Stromal cell of bone marrow (primary cell): ENCODE results near the gene ZNF536.

Experiments used
- DNase-seq: peaks from one replicate; pipeline ENCODE4 v3.0.0-alpha.2; 2012; ENCODE audit warnings: low read depth

ZNF536 gene

GRCh38 chr19:30528919-30529318 is 156.7 kb downstream of the ZNF536 start:
- DNase-seq, result no peak

GRCh38 chr19:30529876-30530275 is 157.7 kb downstream of the ZNF536 start:
- no peak for DNase-seq

DNA sequence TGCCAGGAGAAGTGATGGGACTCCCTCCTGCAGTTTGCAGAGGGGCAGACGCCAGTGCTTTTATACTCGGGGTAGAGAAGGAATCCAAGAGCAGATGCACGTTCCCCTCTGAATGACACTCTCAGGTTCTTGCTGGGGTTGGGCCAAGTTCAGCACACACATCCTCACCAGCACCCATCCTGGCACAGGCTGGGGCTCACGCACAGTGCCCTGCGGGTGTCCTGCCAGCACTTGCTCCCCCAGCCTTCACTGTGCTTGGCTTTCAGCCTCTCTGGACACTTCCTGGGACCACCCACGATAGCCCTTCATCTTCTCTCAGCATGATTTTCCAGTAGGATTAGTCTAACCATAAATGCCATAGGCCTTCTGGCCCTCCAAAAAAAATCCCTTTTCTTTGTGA is 158.6 kb downstream of the ZNF536 start:
- DNase-seq, result no peak

- no peak for DNase-seq
Observed at GRCh38 chr19:30535011-30535410, 162.8 kb downstream of the ZNF536 start.

- no peak for DNase-seq
Observed at GRCh38 chr19:30536975-30537374, 164.8 kb downstream of the ZNF536 start.

DNA sequence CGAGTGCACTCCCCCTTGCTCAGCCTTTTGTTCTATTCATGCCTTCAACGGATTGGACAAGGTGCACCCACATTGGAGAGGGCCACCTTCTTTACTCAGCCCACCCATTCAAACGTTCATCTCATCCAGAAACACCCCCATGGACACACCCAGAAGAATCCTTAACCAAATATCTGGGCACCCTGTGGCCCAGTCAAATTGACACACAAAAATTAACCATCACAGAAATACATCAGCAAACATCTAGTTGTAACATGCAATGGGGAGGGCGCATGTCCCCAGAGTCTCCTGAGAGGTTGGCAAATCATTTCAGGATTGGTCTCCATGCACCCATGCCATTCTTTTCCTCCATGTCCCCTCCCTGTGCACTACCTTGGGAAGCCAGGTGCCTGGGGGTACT is 167.1 kb downstream of the ZNF536 start:
- DNase-seq, result no peak

- DNase-seq, result no peak
Observed at GRCh38 chr19:30539981-30540380, 167.8 kb downstream of the ZNF536 start.

GRCh38 chr19:30540761-30541160 is 168.6 kb downstream of the ZNF536 start:
- DNase-seq, result no peak

DNA sequence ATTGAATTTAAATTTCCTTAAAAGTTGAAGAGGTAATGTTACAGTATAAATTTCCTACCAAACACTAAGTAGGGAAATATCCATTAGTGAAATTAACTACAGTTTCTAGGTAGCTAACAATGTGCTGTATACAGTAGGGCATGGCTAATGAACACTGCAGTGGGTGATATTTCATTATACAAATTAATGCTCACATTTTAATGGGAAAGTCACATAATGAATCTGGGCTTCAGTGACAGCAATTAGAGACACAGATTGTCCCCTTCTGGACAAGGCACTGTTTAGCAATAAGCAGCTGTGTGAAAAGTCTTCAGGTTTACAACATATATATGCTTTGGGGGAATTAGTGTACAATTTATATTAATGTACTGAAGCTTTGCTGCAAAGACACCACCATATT is 169.4 kb downstream of the ZNF536 start:
- DNase-seq, result no peak

- no peak for DNase-seq
Observed at GRCh38 chr19:30543243-30543945, 171.2 kb downstream of the ZNF536 start.

GRCh38 chr19:30545752-30546151 is 173.6 kb downstream of the ZNF536 start:
- no peak for DNase-seq

GRCh38 chr19:30546332-30546731 is 174.1 kb downstream of the ZNF536 start:
- DNase-seq, result no peak

GRCh38 chr19:30547246-30547645 is 175.1 kb downstream of the ZNF536 start:
- DNase-seq, result no peak

GRCh38 chr19:30549151-30549550 is 177.0 kb downstream of the ZNF536 start:
- DNase-seq, result no peak

DNA sequence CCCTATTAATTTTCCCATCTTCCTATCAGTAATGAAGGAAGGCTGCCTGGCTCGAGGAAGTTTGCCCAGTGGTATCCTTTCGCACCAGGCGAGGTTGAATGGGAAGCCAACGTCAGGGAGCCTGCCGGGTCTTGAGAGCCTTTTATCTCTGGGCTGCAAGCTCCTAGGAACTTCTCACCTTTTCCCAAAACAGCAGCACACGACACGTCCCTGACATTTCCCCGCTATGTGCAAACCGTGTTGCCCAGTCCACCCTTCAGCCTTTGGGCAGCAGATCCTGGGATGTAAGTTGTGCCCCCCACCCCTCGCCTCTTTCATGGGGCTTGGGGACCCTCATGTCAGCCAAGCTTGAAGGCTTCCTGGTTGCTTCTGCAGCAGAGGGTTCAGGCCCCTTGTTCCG is 179.1 kb downstream of the ZNF536 start:
- no peak for DNase-seq

DNA sequence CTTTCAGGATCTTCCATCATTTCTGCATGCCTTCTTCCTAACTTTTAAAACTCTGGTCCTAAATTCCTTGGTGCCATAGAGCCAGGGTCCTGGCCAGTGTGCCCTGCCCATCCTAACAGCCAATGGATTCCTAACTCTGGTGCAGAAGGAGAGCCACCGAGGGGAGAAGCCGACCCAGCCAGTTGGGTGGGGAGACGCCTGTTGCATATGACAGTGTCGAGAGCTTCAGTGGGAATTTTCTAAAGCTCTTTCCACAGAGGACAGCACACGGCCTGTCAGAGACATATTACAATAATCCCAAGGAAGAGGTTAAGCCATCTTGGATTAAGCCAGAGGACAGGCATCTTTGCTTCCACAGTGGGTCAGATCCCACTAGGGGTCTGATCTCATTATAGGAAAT is 180.4 kb downstream of the ZNF536 start:
- DNase-seq, result no peak

GRCh38 chr19:30555075-30555790 is 183.0 kb downstream of the ZNF536 start:
- DNase-seq, result no peak

DNA sequence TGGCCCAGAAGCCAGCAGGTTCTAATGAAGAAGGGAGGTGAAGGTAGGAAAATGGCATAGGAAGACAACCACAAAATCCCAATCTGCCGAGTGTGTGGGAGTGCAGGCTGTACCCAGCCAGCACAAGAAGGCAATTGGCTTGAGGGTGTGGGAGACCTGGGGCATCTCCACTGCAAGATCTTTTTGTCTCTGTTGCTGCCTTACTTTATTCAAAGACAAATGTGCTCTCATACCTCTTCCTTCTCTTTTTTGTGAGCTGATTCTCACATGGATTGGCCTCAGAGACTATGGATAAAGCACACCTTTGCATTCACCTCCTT is 183.6 kb downstream of the ZNF536 start:
- DNase-seq, result no peak

DNA sequence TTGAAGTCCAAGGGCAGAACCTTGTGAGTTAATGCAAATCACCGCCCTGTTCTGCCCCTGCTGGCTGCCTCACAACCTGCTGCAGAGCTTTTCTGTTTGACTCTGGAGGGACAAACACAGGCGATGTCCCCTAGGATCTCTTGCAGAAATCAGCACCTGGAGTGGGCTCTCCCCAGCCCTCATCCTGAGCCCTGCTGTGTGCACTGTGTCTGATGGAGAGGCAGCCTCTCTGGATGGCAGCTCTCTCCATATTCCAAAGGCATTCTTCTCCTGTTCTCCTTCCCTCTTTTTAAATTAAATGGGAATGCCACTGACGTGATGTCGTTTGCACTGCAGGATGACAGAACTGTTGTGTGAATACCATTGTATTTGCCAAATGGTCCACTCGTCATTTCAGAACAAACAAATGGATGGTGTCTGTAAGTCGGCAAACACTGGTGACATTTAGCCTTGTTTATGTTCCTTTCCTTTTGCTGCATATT is 184.1 kb downstream of the ZNF536 start:
- no peak for DNase-seq

GRCh38 chr19:30557212-30557611 is 185.0 kb downstream of the ZNF536 start:
- DNase-seq, result no peak

DNA sequence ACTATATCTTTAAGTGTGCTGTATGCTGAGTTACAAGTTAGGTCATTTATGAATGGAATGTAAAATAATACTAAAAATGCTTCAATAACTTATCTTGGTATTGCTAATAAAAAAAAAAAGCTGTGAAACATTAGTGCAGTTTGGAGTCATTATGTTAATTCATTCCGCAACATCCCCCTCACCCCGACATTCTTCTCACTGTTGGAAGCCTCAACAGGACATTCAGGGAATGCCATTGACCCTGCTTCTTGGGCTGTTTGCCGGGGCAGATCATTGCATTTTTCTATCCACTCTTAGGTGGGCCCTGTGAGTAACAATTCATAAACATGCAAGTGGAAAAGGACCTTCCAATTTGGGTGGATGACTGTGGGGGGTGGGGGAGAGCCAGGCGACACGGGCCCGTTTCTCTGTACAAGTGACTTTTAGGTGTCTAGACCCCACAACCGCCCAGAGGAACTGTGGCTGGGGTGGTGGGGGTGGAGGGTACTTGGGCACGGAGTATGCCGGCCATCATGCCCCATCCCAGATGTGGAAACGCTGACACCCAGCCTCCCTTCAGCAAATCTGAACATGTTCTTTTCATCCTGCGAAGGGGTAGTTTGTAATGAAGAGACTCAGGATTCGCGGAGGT is 185.9 kb downstream of the ZNF536 start:
- no peak for DNase-seq

GRCh38 chr19:30558793-30559192 is 186.6 kb downstream of the ZNF536 start:
- no peak for DNase-seq

DNA sequence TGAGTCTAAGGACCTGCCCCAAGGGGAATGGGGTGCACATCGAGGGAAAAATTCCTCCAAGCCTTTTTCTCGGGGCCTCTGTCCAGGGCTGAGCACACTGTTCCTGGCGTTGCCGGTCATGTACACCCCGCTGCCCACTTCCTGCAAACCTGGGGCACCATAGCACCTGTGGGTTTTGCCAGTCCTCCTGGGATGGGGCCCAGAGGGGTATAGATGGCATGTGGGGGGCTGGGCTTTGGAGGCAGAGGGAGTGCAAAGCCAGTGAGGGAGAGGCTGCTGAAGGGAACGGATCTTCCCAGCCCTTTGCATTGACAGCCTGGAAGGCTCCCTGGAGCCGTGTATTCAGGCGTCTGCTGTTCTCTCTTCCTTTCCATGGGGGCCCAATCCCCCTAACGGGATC is 187.3 kb downstream of the ZNF536 start:
- DNase-seq, result no peak
